Measurements from ENCODE around the gene TNRC6C. TPM values are rescaled to one million over a fixed set of nuclear protein-coding genes. Genes with fewer than 3 reads are reported as not detected.

Gene TNRC6C
- total and polyA plus RNA-seq, 9 of the 15 experiments (the other 6 are each of a cell fraction or from before 2014, with no cell fraction given) = 0.20 to 4.9 (median 2.3) TPM

DNA sequence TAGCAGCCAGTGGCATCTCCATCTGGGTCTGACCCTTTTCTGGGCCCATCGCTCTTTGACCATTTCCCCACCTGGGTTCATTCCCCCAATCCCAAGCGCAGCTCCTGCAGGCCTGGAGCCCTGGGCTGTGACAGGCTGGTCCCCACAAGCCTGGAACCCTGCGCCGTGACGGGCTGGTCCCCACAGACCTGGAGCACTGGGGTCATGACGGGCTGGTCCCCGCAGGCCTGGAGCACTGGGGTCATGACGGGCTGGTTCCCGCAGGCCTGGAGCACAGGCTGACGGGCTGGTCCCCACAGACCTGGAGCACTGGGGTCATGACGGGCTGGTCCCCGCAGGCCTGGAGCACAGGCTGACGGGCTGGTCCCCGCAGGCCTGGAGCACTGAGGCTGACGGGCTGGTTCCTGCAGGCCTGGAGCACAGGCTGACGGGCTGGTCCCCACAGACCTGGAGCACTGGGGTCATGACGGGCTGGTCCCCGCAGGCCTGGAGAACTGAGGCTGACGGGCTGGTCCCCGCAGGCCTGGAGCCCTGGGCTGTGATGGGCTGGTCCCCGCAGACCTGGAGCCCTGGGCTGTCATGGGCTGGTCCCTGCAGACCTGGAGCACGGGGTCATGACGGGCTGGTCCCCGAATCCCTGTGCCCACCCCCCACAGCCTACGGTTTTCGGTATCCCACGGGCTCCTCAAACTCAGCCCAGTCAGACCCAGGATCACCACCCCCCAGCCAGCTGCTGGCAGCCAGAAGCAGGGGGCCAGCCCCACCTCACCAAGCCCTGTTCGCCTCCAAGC is 153.4 kb downstream of the TNRC6C start:
- ATAC-seq = no peak; the same call in 2 of the 3 replicates
- CTCF ChIA-PET (ENCODE audit: low intra/inter-chr PET ratio) = interaction anchor here (0.8 to 2.4 kb wide), 4 partner anchors 64 to 310 kb away, joined by 3 to 34 read pairs (median 13); partner anchors contain the start of gene AFMID
- Histone ChIP-seq H3K9me3 (replicated peaks; ENCODE audit: control insufficient read depth, insufficient read depth, low read depth, low read length) (no peaks in the 10 kb centered on the region), H3K4me2 (ENCODE audit: insufficient read depth, low read length) (no peak overlapping the region), H3K27ac (ENCODE audit: extremely low read depth, low read depth, low read length) (0 out of 3 replicates have a peak overlapping the region, but pooled peaks have one; percentile 34), H3K9me1 (ENCODE audit: control insufficient read depth, insufficient read depth, low read length) (no peaks in the 10 kb centered on the region), H3K4me3 (no peak overlapping the region), H4K20me1 (replicated peaks; ENCODE audit: control insufficient read depth, insufficient read depth, low read length) (peaks cover 17% of the 10 kb centered on the region), H2AFZ (ENCODE audit: low read depth, low read length) (no peak overlapping the region), H3K27me3 (ENCODE audit: control insufficient read depth in 2 of 2, insufficient read depth in 2 of 2, low read length in 2 of 2) (no peaks in the 10 kb centered on the region), H3K36me3 (ENCODE audit: control insufficient read depth, insufficient read depth, low read length) (peaks cover 89% of the 10 kb centered on the region), H3K79me2 (ENCODE audit: control insufficient read depth, insufficient read depth, low read length) (peaks cover 13% of the 10 kb centered on the region; the same call in 2 of the 3 replicates), H3K9ac (ENCODE audit: insufficient read depth in 1 of 2, low read depth in 2 of 2, low read length in 2 of 2) (no peak overlapping the region), H3K4me1 (replicated peaks in 1 of 2; ENCODE audit: control insufficient read depth in 2 of 2, insufficient read depth in 2 of 2, low read length in 2 of 2) (peaks cover 0 to 44% of the 10 kb centered on the region in 2 experiments; a peak in 2 of 5 replicates)
- in situ Hi-C loops (cut with MboI) (loop anchor here (5.0 kb wide), 1 partner anchor 60 kb away; no protein-coding TSS in a partner anchor), intact Hi-C loops (cut with micrococcal nuclease) (loop anchor here (1.0 kb wide), 2 partner anchors 64 to 93 kb away; no protein-coding TSS in a partner anchor)
- no peak for FAIRE-seq
- no peak for DNase-seq (ENCODE audit: extremely low read depth in 1 of 4, low spot score in 3 of 4)
- TF ChIP-seq ZBTB49 (CRISPR knock-in tag; IDR thresholded peaks at IDR 0.05; ENCODE audit: borderline replicate concordance) (no peak), ZNF253 (CRISPR knock-in tag; conservative IDR thresholded peaks at IDR 0.05) (no peak), CHD2 (IDR thresholded peaks at IDR 0.05; ENCODE audit: low read depth, low read length) (peak; percentile 17; the same call in 1 of the 2 replicates), FIP1L1 (IDR thresholded peaks at IDR 0.05; ENCODE audit: low read depth, low read length, poor library complexity, severe bottlenecking) (peak; percentile 57), RBFOX2 (IDR thresholded peaks at IDR 0.05; ENCODE audit: low read depth, low read length) (peak; percentile 72), RBM22 (IDR thresholded peaks at IDR 0.05; ENCODE audit: low read depth, low read length, poor library complexity, severe bottlenecking) (peak; percentile 63), ZC3H11A (IDR thresholded peaks at IDR 0.05; ENCODE audit: low read depth, low read length) (no peak), C11orf30 (IDR thresholded peaks at IDR 0.05; ENCODE audit: low read depth) (no peak), POLR2G (IDR thresholded peaks at IDR 0.05; ENCODE audit: low read depth, low read length) (peak; percentile 88)
- TF ChIP-seq, protein P1, sequence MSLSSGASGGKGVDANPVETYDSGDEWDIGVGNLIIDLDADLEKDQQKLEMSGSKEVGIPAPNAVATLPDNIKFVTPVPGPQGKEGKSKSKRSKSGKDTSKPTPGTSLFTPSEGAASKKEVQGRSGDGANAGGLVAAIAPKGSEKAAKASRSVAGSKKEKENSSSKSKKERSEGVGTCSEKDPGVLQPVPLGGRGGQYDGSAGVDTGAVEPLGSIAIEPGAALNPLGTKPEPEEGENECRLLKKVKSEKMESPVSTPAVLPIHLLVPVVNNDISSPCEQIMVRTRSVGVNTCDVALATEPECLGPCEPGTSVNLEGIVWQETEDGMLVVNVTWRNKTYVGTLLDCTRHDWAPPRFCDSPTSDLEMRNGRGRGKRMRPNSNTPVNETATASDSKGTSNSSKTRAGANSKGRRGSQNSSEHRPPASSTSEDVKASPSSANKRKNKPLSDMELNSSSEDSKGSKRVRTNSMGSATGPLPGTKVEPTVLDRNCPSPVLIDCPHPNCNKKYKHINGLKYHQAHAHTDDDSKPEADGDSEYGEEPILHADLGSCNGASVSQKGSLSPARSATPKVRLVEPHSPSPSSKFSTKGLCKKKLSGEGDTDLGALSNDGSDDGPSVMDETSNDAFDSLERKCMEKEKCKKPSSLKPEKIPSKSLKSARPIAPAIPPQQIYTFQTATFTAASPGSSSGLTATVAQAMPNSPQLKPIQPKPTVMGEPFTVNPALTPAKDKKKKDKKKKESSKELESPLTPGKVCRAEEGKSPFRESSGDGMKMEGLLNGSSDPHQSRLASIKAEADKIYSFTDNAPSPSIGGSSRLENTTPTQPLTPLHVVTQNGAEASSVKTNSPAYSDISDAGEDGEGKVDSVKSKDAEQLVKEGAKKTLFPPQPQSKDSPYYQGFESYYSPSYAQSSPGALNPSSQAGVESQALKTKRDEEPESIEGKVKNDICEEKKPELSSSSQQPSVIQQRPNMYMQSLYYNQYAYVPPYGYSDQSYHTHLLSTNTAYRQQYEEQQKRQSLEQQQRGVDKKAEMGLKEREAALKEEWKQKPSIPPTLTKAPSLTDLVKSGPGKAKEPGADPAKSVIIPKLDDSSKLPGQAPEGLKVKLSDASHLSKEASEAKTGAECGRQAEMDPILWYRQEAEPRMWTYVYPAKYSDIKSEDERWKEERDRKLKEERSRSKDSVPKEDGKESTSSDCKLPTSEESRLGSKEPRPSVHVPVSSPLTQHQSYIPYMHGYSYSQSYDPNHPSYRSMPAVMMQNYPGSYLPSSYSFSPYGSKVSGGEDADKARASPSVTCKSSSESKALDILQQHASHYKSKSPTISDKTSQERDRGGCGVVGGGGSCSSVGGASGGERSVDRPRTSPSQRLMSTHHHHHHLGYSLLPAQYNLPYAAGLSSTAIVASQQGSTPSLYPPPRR (CRISPR knock-in tag; IDR thresholded peaks at IDR 0.05; ENCODE audit: borderline replicate concordance) = no peak
- POLR2A ChIA-PET = interaction anchor here (0.5 to 3.3 kb wide), 6 partner anchors 11 to 75 kb away, joined by 3 to 25 read pairs (median 4); partner anchors contain the start of genes AFMID, TK1 and TMC6
- BruUV-seq (replicated peaks) = no TSS peak
- 94% methylated on average over 25 of the region's 28 CpGs for WGBS (ENCODE audit: insufficient coverage, low coverage, missing lambda C conversion rate)
